ENCODE data around the gene KATNBL1. TPM values are rescaled to one million over a fixed set of nuclear protein-coding genes. Genes with fewer than 3 reads are reported as not detected.

Gene KATNBL1
- total RNA-seq, 4 donors from 2014 or later = 28.6 to 60.7 (median 40.0) TPM

DNA sequence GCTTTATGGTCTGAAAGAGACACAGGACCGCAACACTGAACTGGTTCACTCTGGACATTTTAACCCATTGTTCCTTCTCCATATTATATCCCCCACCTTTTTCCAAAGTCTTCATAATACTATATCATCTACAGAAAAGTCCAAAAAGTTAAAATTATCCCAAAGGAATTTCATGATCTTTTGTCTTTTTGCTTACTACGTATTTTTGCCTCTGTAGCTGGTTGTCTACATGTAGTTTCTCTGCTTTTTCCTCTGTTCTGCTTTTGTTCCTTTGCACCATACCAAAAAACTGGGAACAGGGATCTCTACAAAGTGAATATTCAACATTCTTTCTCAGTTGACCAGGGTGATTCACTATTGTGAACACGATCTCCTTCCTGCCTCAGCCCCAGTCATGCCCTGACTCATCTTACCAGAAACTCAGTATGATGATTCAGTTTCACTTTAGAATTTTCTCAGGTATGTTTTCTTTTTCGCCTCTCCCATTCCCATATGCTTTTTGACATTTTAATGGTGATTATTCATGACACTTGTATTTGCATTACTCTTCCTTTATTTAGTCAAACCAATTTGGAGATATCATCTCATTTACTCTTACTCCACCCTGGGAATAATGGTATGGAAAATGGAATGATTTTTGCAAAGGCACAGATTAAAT, 29.4 kb upstream of the KATNBL1 start:
- 62 to 80% methylated on average over 3 to 4 of the region's 4 CpGs for WGBS, 2 donors (ENCODE audit: low coverage in 1 of 2)
- H3K27me3 ChIP-seq = no peaks in the 10 kb centered on the region
- H3K4me1 ChIP-seq = no peaks in the 10 kb centered on the region
- no peak for ATAC-seq
- H3K27ac ChIP-seq = no peak overlapping the region
- no peaks in the 10 kb centered on the region for H3K9me3 ChIP-seq
- TF ChIP-seq CTCF (IDR thresholded peaks at IDR 0.05) (no peak), POLR2A (IDR thresholded peaks at IDR 0.05) (no peak), POLR2AphosphoS5 (IDR thresholded peaks at IDR 0.05) (no peak), EP300 (IDR thresholded peaks at IDR 0.05) (no peak)
- H3K36me3 ChIP-seq = peaks cover 0 to 92% of the 10 kb centered on the region in 2 donors
- H3K4me3 ChIP-seq = no peak overlapping the region

DNA sequence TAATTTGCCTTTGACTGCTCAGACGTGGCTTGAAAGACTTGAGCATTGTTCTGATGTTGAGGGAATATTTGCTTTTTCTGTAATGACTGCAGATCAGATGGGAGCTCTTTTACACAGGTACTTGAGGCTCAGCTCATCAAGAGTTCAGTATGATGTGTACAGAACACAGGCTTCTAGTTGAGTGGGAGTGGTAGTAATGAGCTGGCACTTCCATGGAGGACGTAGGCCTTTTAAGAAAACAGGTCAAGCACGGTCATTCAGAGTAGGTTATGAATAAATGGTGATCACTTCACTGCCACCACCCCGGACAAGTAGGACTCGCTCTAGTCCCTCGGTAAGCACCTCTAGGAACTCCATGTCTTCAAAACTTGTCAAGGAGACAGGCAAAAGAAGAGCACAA, 23.7 kb upstream of the KATNBL1 start:
- Histone ChIP-seq H3K27me3 (no peaks in the 10 kb centered on the region), H3K36me3 (peaks cover 0 to 100% of the 10 kb centered on the region in 2 donors), H3K4me3 (no peak overlapping the region), H3K4me1 (no peaks in the 10 kb centered on the region), H3K27ac (no peak overlapping the region), H3K9me3 (no peaks in the 10 kb centered on the region)
- TF ChIP-seq EP300 (IDR thresholded peaks at IDR 0.05) (no peak), POLR2A (IDR thresholded peaks at IDR 0.05) (no peak), CTCF (IDR thresholded peaks at IDR 0.05) (no peak), POLR2AphosphoS5 (IDR thresholded peaks at IDR 0.05) (no peak)
- WGBS, 2 donors (ENCODE audit: low coverage in 1 of 2) = 75 to 85% methylated on average over 6 of the region's 6 CpGs
- no peak for ATAC-seq

DNA sequence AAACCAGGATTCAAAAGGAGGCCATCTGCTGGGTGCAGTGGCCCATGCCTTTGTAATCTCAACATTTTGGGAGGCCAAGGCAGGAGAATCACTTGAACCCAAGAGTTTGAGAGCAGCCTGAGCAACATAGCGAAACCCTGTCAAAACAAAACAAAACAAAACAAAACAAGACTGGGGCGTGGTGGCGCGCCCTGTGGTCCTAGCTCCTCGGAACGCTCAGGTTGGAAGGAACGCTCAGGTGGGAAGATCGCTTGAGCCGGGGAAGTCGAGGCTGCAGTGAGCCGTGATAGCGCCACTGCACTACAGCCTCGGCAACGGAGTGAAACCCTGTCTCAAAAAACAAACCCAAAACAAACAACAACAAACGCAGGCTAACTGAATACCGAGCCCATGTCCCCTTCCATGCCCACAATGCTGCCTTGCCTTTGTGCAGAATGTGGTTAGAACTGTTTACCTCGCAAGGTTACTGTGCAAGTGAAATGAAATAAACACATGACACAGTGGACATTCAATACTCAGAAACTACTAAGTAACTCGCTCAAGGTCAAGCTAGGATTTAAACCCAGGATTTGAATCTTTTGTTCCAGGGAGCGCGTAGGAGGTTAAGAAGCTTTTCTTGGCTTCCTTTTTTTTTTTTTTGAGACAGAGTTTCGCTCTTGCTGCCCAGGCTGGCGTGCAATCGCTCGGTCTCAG, 14.2 kb upstream of the KATNBL1 start:
- Histone ChIP-seq H3K4me3 (peak overlapping the region; percentile 70 to 99), H3K36me3 (peaks cover 0 to 29% of the 10 kb centered on the region in 2 donors), H3K27me3 (no peaks in the 10 kb centered on the region), H3K4me1 (peaks cover 0 to 31% (median 8%) of the 10 kb centered on the region in 3 donors), H3K9me3 (no peaks in the 10 kb centered on the region), H3K27ac (peak overlapping the region; percentile 85 to 96 (median 91))
- ATAC-seq = no peak
- TF ChIP-seq CTCF (IDR thresholded peaks at IDR 0.05) = no peak
- no peak for TF ChIP-seq EP300 (IDR thresholded peaks at IDR 0.05)
- TF ChIP-seq POLR2A (IDR thresholded peaks at IDR 0.05) = no peak
- no peak for TF ChIP-seq POLR2AphosphoS5 (IDR thresholded peaks at IDR 0.05)
- WGBS, 2 donors (ENCODE audit: low coverage in 1 of 2) = 42 to 49% methylated on average over 9 to 22 of the region's 24 CpGs

DNA sequence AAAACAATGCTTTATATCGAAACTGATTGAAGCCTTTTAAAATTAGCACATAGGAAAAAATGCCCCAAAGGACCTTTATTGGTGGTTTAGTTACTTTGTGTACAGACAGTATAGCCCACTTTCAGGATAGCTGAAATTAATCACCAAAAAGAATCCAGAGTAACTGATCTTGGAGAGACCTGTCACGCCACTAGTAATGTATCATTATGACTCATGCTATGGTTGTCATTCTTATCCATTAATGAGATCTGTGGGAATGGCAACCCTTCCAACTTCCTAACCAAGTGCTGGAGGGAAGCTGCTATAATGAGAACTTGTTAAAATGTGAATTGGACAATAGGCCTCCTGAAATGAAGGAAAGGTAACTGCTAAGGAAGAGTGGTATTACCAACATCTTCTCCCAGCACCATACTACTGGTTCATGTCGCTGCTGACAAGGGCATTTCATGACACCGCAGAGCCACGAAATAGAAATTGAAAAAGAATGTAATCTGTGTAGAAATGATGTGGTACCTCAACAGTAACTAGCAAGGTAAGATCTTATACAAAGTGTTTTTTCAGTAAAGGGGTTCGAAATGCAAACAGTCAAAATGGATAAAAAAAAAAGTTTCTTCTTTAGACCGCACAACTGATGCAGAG, 7.8 kb upstream of the KATNBL1 start:
- no peak for TF ChIP-seq POLR2A (IDR thresholded peaks at IDR 0.05)
- no peak for TF ChIP-seq EP300 (IDR thresholded peaks at IDR 0.05)
- TF ChIP-seq POLR2AphosphoS5 (IDR thresholded peaks at IDR 0.05) = no peak
- TF ChIP-seq CTCF (IDR thresholded peaks at IDR 0.05) = no peak
- 84 to 88% methylated on average over 7 of the region's 7 CpGs for WGBS, 2 donors (ENCODE audit: low coverage in 1 of 2)

More for the DNA sequence above, 7.8 kb upstream of the KATNBL1 start:
- Histone ChIP-seq H3K9me3 (no peaks in the 10 kb centered on the region), H3K4me3 (no peak overlapping the region), H3K36me3 (no peaks in the 10 kb centered on the region), H3K27me3 (no peaks in the 10 kb centered on the region), H3K4me1 (no peaks in the 10 kb centered on the region), H3K27ac (no peak overlapping the region)
- ATAC-seq = no peak
